Kidney epithelial cell (primary cell): ENCODE data around the gene PGBD1. TPM values are rescaled to one million over a fixed set of nuclear protein-coding genes. Genes with fewer than 3 reads are reported as not detected.

Experiments
- DNase-seq: peaks from one replicate; pipeline ENCODE4 v3.0.0-alpha.2; 2010; ENCODE audit warnings: low read depth
- H3K27me3 ChIP-seq: 2 replicates; pipeline ENCODE4 v1.6.0; 2011; ENCODE audit warnings: low read length; ENCODE audit not compliant: control insufficient read depth, insufficient read depth
- H3K36me3 ChIP-seq: 2 replicates; pipeline ENCODE4 v1.5.1; 2011; ENCODE audit warnings: low read length; ENCODE audit not compliant: control insufficient read depth, insufficient read depth
- H3K4me3 ChIP-seq: 2 replicates; pipeline ENCODE4 v1.5.1; 2011; ENCODE audit warnings: low read depth, mild to moderate bottlenecking, control low read depth, low read length
- total RNA-seq: library from RNA; depleted of rRNA; stranded (reverse); fragments of >200 nt; gene quantifications from 2 replicates; pipeline ENCODE4 v1.2.3, GENCODE V29; 2015
- TF ChIP-seq, protein P1 (sequence below): IDR thresholded peaks from 2 replicates; pipeline ENCODE4 v1.5.1; 2011; ENCODE audit warnings: mild to moderate bottlenecking, moderate library complexity, low read length, control low read depth, inconsistent platforms; ENCODE audit not compliant: insufficient read depth, poor library complexity, severe bottlenecking

PGBD1 gene
- total RNA-seq, 1 donor from 2014 or later = 6.6 TPM

DNA sequence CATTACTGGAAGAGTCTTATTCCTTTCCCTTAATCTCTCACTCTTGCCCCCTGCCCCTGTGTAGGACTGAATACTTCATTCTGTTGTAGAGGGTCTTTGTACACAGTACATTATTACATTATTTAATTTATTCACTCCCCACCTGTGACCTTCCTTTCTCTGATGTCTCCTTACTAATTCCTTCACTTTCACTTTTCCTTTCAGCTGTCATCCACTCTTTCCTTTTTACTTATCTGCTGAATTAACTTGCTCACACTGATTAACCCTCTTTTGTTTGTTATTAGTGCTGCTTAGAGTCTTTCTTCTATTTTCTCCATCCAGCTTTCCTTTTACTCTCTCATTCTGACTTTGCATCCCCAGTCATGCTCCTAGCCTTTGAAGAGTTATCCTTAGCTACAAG lies 6.5 kb upstream of the PGBD1 start:
- no peak for DNase-seq
- H3K4me3 ChIP-seq = no peak overlapping the region
- H3K27me3 ChIP-seq = no peaks in the 10 kb centered on the region
- H3K36me3 ChIP-seq = no peaks in the 10 kb centered on the region
- TF ChIP-seq, protein P1, sequence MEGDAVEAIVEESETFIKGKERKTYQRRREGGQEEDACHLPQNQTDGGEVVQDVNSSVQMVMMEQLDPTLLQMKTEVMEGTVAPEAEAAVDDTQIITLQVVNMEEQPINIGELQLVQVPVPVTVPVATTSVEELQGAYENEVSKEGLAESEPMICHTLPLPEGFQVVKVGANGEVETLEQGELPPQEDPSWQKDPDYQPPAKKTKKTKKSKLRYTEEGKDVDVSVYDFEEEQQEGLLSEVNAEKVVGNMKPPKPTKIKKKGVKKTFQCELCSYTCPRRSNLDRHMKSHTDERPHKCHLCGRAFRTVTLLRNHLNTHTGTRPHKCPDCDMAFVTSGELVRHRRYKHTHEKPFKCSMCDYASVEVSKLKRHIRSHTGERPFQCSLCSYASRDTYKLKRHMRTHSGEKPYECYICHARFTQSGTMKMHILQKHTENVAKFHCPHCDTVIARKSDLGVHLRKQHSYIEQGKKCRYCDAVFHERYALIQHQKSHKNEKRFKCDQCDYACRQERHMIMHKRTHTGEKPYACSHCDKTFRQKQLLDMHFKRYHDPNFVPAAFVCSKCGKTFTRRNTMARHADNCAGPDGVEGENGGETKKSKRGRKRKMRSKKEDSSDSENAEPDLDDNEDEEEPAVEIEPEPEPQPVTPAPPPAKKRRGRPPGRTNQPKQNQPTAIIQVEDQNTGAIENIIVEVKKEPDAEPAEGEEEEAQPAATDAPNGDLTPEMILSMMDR = no peak

GRCh38 chr6:28277746-28278145 lies 3.6 kb upstream of the PGBD1 start:
- no peaks in the 10 kb centered on the region for H3K36me3 ChIP-seq
- H3K27me3 ChIP-seq = no peaks in the 10 kb centered on the region
- TF ChIP-seq, protein P1 = no peak
- no peak for DNase-seq
- no peak overlapping the region for H3K4me3 ChIP-seq

- TF ChIP-seq, protein P1 = no peak
- H3K36me3 ChIP-seq = no peaks in the 10 kb centered on the region
- peak overlapping the region; percentile 68 for H3K4me3 ChIP-seq
- no peak for DNase-seq
- no peaks in the 10 kb centered on the region for H3K27me3 ChIP-seq
Measured at GRCh38 chr6:28280595-28281287, 631 bp upstream of the PGBD1 start.

DNA sequence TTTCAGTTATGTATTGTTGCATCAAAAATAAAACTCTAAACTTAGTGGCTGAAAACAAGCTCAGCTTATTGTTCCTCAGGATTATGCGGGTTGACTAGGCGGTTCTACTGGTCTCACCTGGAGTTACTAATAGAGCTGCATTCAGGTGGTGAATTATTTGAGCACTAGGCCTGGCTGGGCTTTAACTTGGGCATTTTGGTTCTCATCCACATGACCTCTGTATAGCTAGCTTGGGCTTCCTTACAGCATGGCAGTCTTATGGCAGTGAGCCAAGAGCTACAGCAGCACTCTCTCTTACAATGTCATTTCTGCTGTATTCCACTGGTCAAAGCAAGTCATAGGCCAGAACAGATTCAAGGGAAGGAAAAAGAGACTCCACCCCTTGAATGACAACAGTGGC lies 1.6 kb downstream of the PGBD1 start:
- Histone ChIP-seq H3K4me3 (no peak overlapping the region), H3K27me3 (no peaks in the 10 kb centered on the region), H3K36me3 (no peaks in the 10 kb centered on the region)
- TF ChIP-seq, protein P1 = no peak
- no peak for DNase-seq

- TF ChIP-seq, protein P1 = no peak
- Histone ChIP-seq H3K4me3 (no peak overlapping the region), H3K36me3 (no peaks in the 10 kb centered on the region), H3K27me3 (no peaks in the 10 kb centered on the region)
- DNase-seq = no peak
Measured at GRCh38 chr6:28291573-28291972, 10.2 kb downstream of the PGBD1 start.

DNA sequence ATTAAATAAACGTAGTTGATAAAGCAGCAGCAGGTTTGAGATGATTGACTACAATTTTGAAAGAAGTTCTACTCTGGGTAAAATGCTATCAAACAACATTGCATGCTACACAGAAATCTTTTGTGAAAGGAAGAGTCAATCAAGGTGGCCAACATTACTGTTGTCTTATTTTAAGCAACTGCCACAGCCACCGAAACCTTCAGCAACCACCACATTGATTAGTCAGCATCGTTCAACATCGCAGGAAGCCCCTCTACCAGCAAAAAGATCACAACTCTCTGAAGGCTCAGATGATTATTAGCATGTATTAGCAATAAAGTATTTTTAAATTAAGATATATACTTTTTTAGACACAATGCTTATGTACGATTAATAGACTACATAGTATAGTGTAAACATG lies 14.0 kb downstream of the PGBD1 start:
- Histone ChIP-seq H3K4me3 (no peak overlapping the region), H3K36me3 (no peaks in the 10 kb centered on the region), H3K27me3 (no peaks in the 10 kb centered on the region)
- DNase-seq = no peak
- TF ChIP-seq, protein P1 = no peak
